Measurements from ENCODE around the gene TCF7L1. TPM values are rescaled to one million over a fixed set of nuclear protein-coding genes. Genes with fewer than 3 reads are reported as not detected.

The TCF7L1 gene
- total and polyA plus RNA-seq, 2 of the 13 experiments (the other 11 are each of a cell fraction or from before 2014, with no cell fraction given), result 0.04 to 0.15 TPM

DNA sequence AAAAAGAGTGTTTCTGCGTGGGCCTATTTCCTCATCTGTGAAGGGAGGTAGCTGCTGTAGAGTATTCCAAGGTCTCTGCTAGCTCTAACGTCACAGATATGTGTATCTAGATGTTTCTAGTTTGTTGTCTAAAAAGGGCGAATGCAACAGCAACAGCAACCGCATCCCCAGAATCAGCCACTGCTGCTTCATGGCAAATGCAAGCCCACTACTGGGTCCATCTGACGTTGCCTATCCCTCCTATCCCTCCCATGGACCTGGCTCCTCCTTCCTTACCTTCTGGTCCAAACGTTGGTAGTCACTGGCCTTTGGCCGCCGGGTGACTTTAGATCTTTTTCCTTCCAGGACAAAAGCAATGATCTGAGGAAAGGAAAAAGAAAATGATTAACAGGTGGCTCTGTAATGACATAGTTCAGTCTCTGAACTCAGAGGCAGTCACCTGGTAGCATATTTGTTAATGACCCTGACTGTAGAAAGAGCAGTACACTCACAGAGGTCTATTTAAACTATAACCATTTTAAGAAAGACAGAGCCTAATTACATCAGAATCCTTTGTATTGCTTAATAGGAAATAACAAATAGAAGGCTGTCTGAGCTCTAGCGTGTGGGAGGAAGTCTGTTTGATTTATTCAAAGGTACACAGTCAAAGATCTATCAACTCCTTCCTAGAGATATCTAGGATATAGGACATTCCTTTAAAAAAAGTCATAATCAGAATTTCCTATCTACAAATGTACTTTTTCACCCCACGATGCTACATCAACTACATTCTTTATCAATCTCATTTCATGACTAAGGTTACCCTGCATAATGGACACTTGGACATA, 191.7 kb downstream of the TCF7L1 start:
- Histone ChIP-seq H3K79me2 (ENCODE audit: insufficient read depth, low read length) (peaks cover 85% of the 10 kb centered on the region), H3K27ac (ENCODE audit: extremely low read length, insufficient read depth, low read length) (peak overlapping the region; percentile 95), H3K27me3 (ENCODE audit: control insufficient read depth in 1 of 2, insufficient read depth in 2 of 2, low read length in 2 of 2) (no peaks in the 10 kb centered on the region; a peak in 1 of 5 replicates), H3K36me3 (replicated peaks in 1 of 2; ENCODE audit: control insufficient read depth in 1 of 2, insufficient read depth in 2 of 2, low read length in 2 of 2) (peaks cover 18 to 45% of the 10 kb centered on the region in 2 experiments), H3K4me2 (ENCODE audit: low read depth, low read length) (peak overlapping the region; percentile 98), H3K9ac (ENCODE audit: insufficient read depth, low read depth, low read length) (peak overlapping the region; percentile 96), H2AFZ (ENCODE audit: low read length) (no peak overlapping the region), H4K20me1 (ENCODE audit: insufficient read depth, low read length) (peaks cover 23% of the 10 kb centered on the region), H3K4me1 (ENCODE audit: insufficient read depth, low read length) (peaks cover 64% of the 10 kb centered on the region), H3K4me3 (replicated peaks in 1 of 3; ENCODE audit: insufficient read depth in 1 of 3, low read depth in 2 of 3, low read length in 3 of 3) (peak overlapping the region; percentile 80 to 90 (median 89)), H3K9me3 (ENCODE audit: low read length) (no peaks in the 10 kb centered on the region)
- CTCF ChIA-PET (ENCODE audit: low intra/inter-chr PET ratio, low total read pairs), result no interaction called here
- in situ Hi-C loops (cut with HindIII; ENCODE audit: extremely low pct_ligation_motif_present, low pct_unique_long_range_greater_than_20kb), result no loop called here
- POLR2A ChIA-PET, result interaction anchor here (0.7 to 6.2 kb wide), 21 partner anchors 9 to 378 kb away, joined by 3 to 142 read pairs (median 4); partner anchors contain the start of genes C2orf68, ELMOD3, GGCX and MAT2A
- WGBS (ENCODE audit: low lambda C conversion rate), result 2% methylated on average over 10 of the region's 10 CpGs
- BruUV-seq (replicated peaks), result no TSS peak
- DNase-seq (ENCODE audit: low spot score), result peak; percentile 99
- intact Hi-C loops (cut with micrococcal nuclease; ENCODE audit: unreplicated experiment), result loop anchor here (1.0 to 5.0 kb wide), 5 partner anchors 16 to 227 kb away; partner anchors contain the start of genes ELMOD3 and RETSAT
- peak; percentile 96 for FAIRE-seq
- peak; percentile 82 for ATAC-seq
- peak; percentile 64; the same call in 1 of the 2 replicates for TF ChIP-seq TBX3 (IDR thresholded peaks at IDR 0.05; ENCODE audit: borderline replicate concordance)
- no peak; the same call in none of the 2 replicates for TF ChIP-seq CCDC6 (CRISPR knock-in tag; IDR thresholded peaks at IDR 0.05)
- no peak for TF ChIP-seq ZNF337 (CRISPR knock-in tag; IDR thresholded peaks at IDR 0.05; ENCODE audit: borderline replicate concordance, low read depth)
- TF ChIP-seq SP4 (CRISPR knock-in tag; IDR thresholded peaks at IDR 0.05), result no peak
- no peak for TF ChIP-seq ZNF383 (CRISPR knock-in tag; IDR thresholded peaks at IDR 0.05; ENCODE audit: borderline replicate concordance)
- TF ChIP-seq, protein P1, sequence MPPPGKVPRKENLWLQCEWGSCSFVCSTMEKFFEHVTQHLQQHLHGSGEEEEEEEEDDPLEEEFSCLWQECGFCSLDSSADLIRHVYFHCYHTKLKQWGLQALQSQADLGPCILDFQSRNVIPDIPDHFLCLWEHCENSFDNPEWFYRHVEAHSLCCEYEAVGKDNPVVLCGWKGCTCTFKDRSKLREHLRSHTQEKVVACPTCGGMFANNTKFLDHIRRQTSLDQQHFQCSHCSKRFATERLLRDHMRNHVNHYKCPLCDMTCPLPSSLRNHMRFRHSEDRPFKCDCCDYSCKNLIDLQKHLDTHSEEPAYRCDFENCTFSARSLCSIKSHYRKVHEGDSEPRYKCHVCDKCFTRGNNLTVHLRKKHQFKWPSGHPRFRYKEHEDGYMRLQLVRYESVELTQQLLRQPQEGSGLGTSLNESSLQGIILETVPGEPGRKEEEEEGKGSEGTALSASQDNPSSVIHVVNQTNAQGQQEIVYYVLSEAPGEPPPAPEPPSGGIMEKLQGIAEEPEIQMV (CRISPR knock-in tag; IDR thresholded peaks at IDR 0.05; ENCODE audit: low read depth), result no peak
- peak; percentile 46; the same call in 1 of the 2 replicates for TF ChIP-seq POLR2AphosphoS2 (IDR thresholded peaks at IDR 0.05; ENCODE audit: low read depth, low read length)
- no peak for TF ChIP-seq ZFP36 (IDR thresholded peaks at IDR 0.05; ENCODE audit: borderline replicate concordance, low read depth, low read length, partially characterized antibody)
- TF ChIP-seq ELF4 (CRISPR knock-in tag; IDR thresholded peaks at IDR 0.05; ENCODE audit: borderline replicate concordance), result peak; percentile 34; the same call in 1 of the 2 replicates
- TF ChIP-seq ZNF3 (CRISPR knock-in tag; IDR thresholded peaks at IDR 0.05), result no peak
- peak; percentile 72; the same call in 1 of the 2 replicates for TF ChIP-seq ZNF816 (CRISPR knock-in tag; IDR thresholded peaks at IDR 0.05; ENCODE audit: borderline replicate concordance)
- TF ChIP-seq NFYC (CRISPR knock-in tag; IDR thresholded peaks at IDR 0.05), result no peak; the same call in 1 of the 2 replicates
- no peak for TF ChIP-seq SRSF9 (IDR thresholded peaks at IDR 0.05; ENCODE audit: borderline replicate concordance, insufficient read depth, low read depth, low read length, poor library complexity, severe bottlenecking)
- TF ChIP-seq, protein P2, sequence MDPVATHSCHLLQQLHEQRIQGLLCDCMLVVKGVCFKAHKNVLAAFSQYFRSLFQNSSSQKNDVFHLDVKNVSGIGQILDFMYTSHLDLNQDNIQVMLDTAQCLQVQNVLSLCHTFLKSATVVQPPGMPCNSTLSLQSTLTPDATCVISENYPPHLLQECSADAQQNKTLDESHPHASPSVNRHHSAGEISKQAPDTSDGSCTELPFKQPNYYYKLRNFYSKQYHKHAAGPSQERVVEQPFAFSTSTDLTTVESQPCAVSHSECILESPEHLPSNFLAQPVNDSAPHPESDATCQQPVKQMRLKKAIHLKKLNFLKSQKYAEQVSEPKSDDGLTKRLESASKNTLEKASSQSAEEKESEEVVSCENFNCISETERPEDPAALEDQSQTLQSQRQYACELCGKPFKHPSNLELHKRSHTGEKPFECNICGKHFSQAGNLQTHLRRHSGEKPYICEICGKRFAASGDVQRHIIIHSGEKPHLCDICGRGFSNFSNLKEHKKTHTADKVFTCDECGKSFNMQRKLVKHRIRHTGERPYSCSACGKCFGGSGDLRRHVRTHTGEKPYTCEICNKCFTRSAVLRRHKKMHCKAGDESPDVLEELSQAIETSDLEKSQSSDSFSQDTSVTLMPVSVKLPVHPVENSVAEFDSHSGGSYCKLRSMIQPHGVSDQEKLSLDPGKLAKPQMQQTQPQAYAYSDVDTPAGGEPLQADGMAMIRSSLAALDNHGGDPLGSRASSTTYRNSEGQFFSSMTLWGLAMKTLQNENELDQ (CRISPR knock-in tag; IDR thresholded peaks at IDR 0.05; ENCODE audit: borderline replicate concordance), result no peak
- no peak for TF ChIP-seq ZNF121 (CRISPR knock-in tag; IDR thresholded peaks at IDR 0.05)
- TF ChIP-seq, protein P3, sequence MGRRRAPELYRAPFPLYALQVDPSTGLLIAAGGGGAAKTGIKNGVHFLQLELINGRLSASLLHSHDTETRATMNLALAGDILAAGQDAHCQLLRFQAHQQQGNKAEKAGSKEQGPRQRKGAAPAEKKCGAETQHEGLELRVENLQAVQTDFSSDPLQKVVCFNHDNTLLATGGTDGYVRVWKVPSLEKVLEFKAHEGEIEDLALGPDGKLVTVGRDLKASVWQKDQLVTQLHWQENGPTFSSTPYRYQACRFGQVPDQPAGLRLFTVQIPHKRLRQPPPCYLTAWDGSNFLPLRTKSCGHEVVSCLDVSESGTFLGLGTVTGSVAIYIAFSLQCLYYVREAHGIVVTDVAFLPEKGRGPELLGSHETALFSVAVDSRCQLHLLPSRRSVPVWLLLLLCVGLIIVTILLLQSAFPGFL (CRISPR knock-in tag; IDR thresholded peaks at IDR 0.05), result no peak
- TF ChIP-seq STAT5B (CRISPR knock-in tag; IDR thresholded peaks at IDR 0.05), result no peak
- no peak for TF ChIP-seq ZNF282 (IDR thresholded peaks at IDR 0.05; ENCODE audit: partially characterized antibody)
- TF ChIP-seq SP5 (CRISPR knock-in tag; IDR thresholded peaks at IDR 0.05; ENCODE audit: borderline replicate concordance, low read depth), result peak; percentile 28; the same call in 1 of the 2 replicates

Measured in HepG2 (cell line).